ENCODE data around the gene LACC1. TPM values are rescaled to one million over a fixed set of nuclear protein-coding genes. Genes with fewer than 3 reads are reported as not detected.

Gene LACC1
- total and polyA plus RNA-seq, 7 donors, result 3.3 to 21.7 (median 9.1) TPM

- H3K9me3 ChIP-seq, result no peaks in the 10 kb centered on the region
- H3K4me1 ChIP-seq, result peaks cover 0 to 29% (median 16%) of the 10 kb centered on the region in 4 donors
- H3K36me3 ChIP-seq, result no peaks in the 10 kb centered on the region
- intact Hi-C loops (cut with DNase I), result no loop called here
- no peaks in the 10 kb centered on the region for H3K27me3 ChIP-seq
- TF ChIP-seq POLR2AphosphoS5 (IDR thresholded peaks at IDR 0.05) (no peak), EP300 (IDR thresholded peaks at IDR 0.05) (no peak), POLR2A (IDR thresholded peaks at IDR 0.05) (no peak), CTCF (IDR thresholded peaks at IDR 0.05) (no peak)
- H3K27ac ChIP-seq, result no peak overlapping the region
- no peak for DNase-seq
- no peak overlapping the region for H3K4me3 ChIP-seq
Observed at GRCh38 chr13:43934273-43934672, 54.6 kb downstream of the LACC1 start.

- WGBS, 2 donors, result 73 to 92% methylated on average over 1 of the region's 1 CpG
- TF ChIP-seq POLR2A (IDR thresholded peaks at IDR 0.05) (no peak), CTCF (IDR thresholded peaks at IDR 0.05) (no peak), EP300 (IDR thresholded peaks at IDR 0.05) (no peak), POLR2AphosphoS5 (IDR thresholded peaks at IDR 0.05) (no peak)
- DNase-seq, result no peak
- Histone ChIP-seq H3K27ac (no peak overlapping the region), H3K9me3 (no peaks in the 10 kb centered on the region), H3K36me3 (no peaks in the 10 kb centered on the region), H3K4me3 (no peak overlapping the region), H3K4me1 (peaks cover 0 to 30% (median 17%) of the 10 kb centered on the region in 4 donors), H3K27me3 (no peaks in the 10 kb centered on the region)
- intact Hi-C loops (cut with DNase I), result no loop called here
Observed at GRCh38 chr13:43935878-43936277, 56.2 kb downstream of the LACC1 start.

- peaks cover 0 to 30% (median 17%) of the 10 kb centered on the region in 4 donors for H3K4me1 ChIP-seq
- WGBS, 2 donors, result 79 to 83% methylated on average over 3 of the region's 3 CpGs
- no peak for TF ChIP-seq POLR2A (IDR thresholded peaks at IDR 0.05)
- TF ChIP-seq POLR2AphosphoS5 (IDR thresholded peaks at IDR 0.05), result no peak
- TF ChIP-seq EP300 (IDR thresholded peaks at IDR 0.05), result no peak
- no peak for TF ChIP-seq CTCF (IDR thresholded peaks at IDR 0.05)
- intact Hi-C loops (cut with DNase I), result no loop called here
- H3K4me3 ChIP-seq, result no peak overlapping the region
- DNase-seq, result no peak
- H3K36me3 ChIP-seq, result no peaks in the 10 kb centered on the region
- no peaks in the 10 kb centered on the region for H3K27me3 ChIP-seq
- H3K27ac ChIP-seq, result peak overlapping the region in 1 of 4 donors; percentile 54
- no peaks in the 10 kb centered on the region for H3K9me3 ChIP-seq
Observed at GRCh38 chr13:43936647-43937046, 56.9 kb downstream of the LACC1 start.

- WGBS, 2 donors, result 81 to 89% methylated on average over 1 of the region's 1 CpG
- TF ChIP-seq EP300 (IDR thresholded peaks at IDR 0.05), result no peak
- TF ChIP-seq CTCF (IDR thresholded peaks at IDR 0.05), result no peak
- no peak for TF ChIP-seq POLR2A (IDR thresholded peaks at IDR 0.05)
- no peak for TF ChIP-seq POLR2AphosphoS5 (IDR thresholded peaks at IDR 0.05)
- DNase-seq, result no peak
- H3K27me3 ChIP-seq, result no peaks in the 10 kb centered on the region
- peaks cover 0 to 30% (median 17%) of the 10 kb centered on the region in 4 donors for H3K4me1 ChIP-seq
- no peaks in the 10 kb centered on the region for H3K9me3 ChIP-seq
- H3K4me3 ChIP-seq, result no peak overlapping the region
- intact Hi-C loops (cut with DNase I), result no loop called here
- peak overlapping the region in 1 of 4 donors; percentile 28 for H3K27ac ChIP-seq
- H3K36me3 ChIP-seq, result no peaks in the 10 kb centered on the region
Observed at GRCh38 chr13:43937839-43938238, 58.1 kb downstream of the LACC1 start.

GRCh38 chr13:43938449-43938848 is 58.7 kb downstream of the LACC1 start:
- no peak overlapping the region for H3K4me3 ChIP-seq
- no peak for DNase-seq
- H3K27me3 ChIP-seq, result no peaks in the 10 kb centered on the region
- H3K36me3 ChIP-seq, result no peaks in the 10 kb centered on the region
- H3K27ac ChIP-seq, result peak overlapping the region in 2 of 4 donors; percentile 15 to 28
- intact Hi-C loops (cut with DNase I), result no loop called here
- peaks cover 0 to 30% (median 17%) of the 10 kb centered on the region in 4 donors for H3K4me1 ChIP-seq
- no peaks in the 10 kb centered on the region for H3K9me3 ChIP-seq
- WGBS, 2 donors, result 90 to 91% methylated on average over 1 of the region's 1 CpG
- TF ChIP-seq CTCF (IDR thresholded peaks at IDR 0.05), result no peak
- no peak for TF ChIP-seq EP300 (IDR thresholded peaks at IDR 0.05)
- no peak for TF ChIP-seq POLR2AphosphoS5 (IDR thresholded peaks at IDR 0.05)
- no peak for TF ChIP-seq POLR2A (IDR thresholded peaks at IDR 0.05)

Data from sigmoid colon (tissue), 7 donors.